HepG2 (cell line): Measurements from ENCODE around the gene MICAL3. TPM values are rescaled to one million over a fixed set of nuclear protein-coding genes. Genes with fewer than 3 reads are reported as not detected.
A peak's percentile ranks its signal among the peaks of the same experiment; 100 is the strongest.

Source experiments
- ARID5B ChIP-seq: IDR thresholded peaks from 2 replicates; pipeline ENCODE4 v1.4.0; 2020; ENCODE audit warnings: mild to moderate bottlenecking, missing genetic modification reagents
- ARNT2 ChIP-seq: sonication (generic); formaldehyde crosslinking; IDR thresholded peaks from 2 replicates; pipeline ENCODE4 v1.8.0; 2022; ENCODE audit warnings: mild to moderate bottlenecking, low read depth, missing genetic modification reagents, moderate library complexity
- FOSL2 ChIP-seq: sonication (generic); formaldehyde crosslinking; IDR thresholded peaks from 2 replicates; pipeline ENCODE4 v1.4.0; 2020; ENCODE audit warnings: missing genetic modification reagents
- IRF2 ChIP-seq: IDR thresholded peaks from 2 replicates; pipeline ENCODE4 v1.6.1; 2018; ENCODE audit warnings: missing genetic modification reagents, missing compliant biosample characterization
- NPAS2 ChIP-seq: sonication (generic); formaldehyde crosslinking; IDR thresholded peaks from 2 replicates; pipeline ENCODE4 v1.8.0; 2022; ENCODE audit warnings: mild to moderate bottlenecking, missing genetic modification reagents, borderline replicate concordance
- PRMT3 ChIP-seq: sonication (generic); formaldehyde crosslinking; IDR thresholded peaks from 2 replicates; pipeline ENCODE4 v1.8.1; 2022; ENCODE audit warnings: low read depth, mild to moderate bottlenecking, moderate library complexity, missing genetic modification reagents, borderline replicate concordance
- RARG ChIP-seq: sonication (generic); formaldehyde crosslinking; IDR thresholded peaks from 2 replicates; pipeline ENCODE4 v1.4.0; 2020; ENCODE audit warnings: low read depth, mild to moderate bottlenecking, missing genetic modification reagents
- SP1 ChIP-seq, 2 experiments: fragments of 450-650 bp in 1 of 2; sonication (generic) in 1 of 2; formaldehyde crosslinking in 1 of 2; IDR thresholded peaks; 2 replicates each; pipeline versions ENCODE4 v1.4.0 to v1.6.1; 2016 to 2020; ENCODE audit warnings: missing genetic modification reagents in 1 of 2
- TCF7 ChIP-seq: sonication (generic); IDR thresholded peaks from 2 replicates; pipeline ENCODE4 v1.6.1; 2016; ENCODE audit warnings: antibody characterized with exemption, low read depth
- TCF7L2 ChIP-seq: IDR thresholded peaks from 2 replicates; pipeline ENCODE4 v1.6.1; 2011; ENCODE audit warnings: mild to moderate bottlenecking, low read depth, low read length, moderate library complexity
- THAP11 ChIP-seq: IDR thresholded peaks from 2 replicates; pipeline ENCODE4 v1.6.1; 2016; ENCODE audit warnings: missing biosample characterization, missing genetic modification reagents
- ZBTB21 ChIP-seq: sonication (generic); formaldehyde crosslinking; IDR thresholded peaks from 2 replicates; pipeline ENCODE4 v1.4.0; 2020; ENCODE audit warnings: missing genetic modification reagents
- ZFP36 ChIP-seq: fragments of 150-350 bp; IDR thresholded peaks from 2 replicates; pipeline ENCODE4 v1.6.1; 2018; ENCODE audit warnings: borderline replicate concordance, low read length, low read depth; ENCODE audit not compliant: partially characterized antibody
- ZMYM4 ChIP-seq: sonication (generic); formaldehyde crosslinking; IDR thresholded peaks from 2 replicates; pipeline ENCODE4 v1.8.1; 2023; ENCODE audit warnings: mild to moderate bottlenecking, missing genetic modification reagents
- ZNF160 ChIP-seq: sonication (generic); formaldehyde crosslinking; IDR thresholded peaks from 2 replicates; pipeline ENCODE4 v1.8.0; 2022; ENCODE audit warnings: mild to moderate bottlenecking, inconsistent platforms, missing genetic modification reagents
- ZNF275 ChIP-seq: sonication (generic); formaldehyde crosslinking; IDR thresholded peaks from 2 replicates; pipeline ENCODE4 v1.8.0; 2022; ENCODE audit warnings: missing genetic modification reagents, mild to moderate bottlenecking, inconsistent platforms, borderline replicate concordance
- ZNF280D ChIP-seq: sonication (generic); formaldehyde crosslinking; IDR thresholded peaks from 2 replicates; pipeline ENCODE4 v1.5.1; 2020; ENCODE audit warnings: mild to moderate bottlenecking, missing genetic modification reagents
- ZNF383 ChIP-seq: sonication (generic); formaldehyde crosslinking; IDR thresholded peaks from 2 replicates; pipeline ENCODE4 v1.4.0; 2020; ENCODE audit warnings: missing genetic modification reagents, mild to moderate bottlenecking, borderline replicate concordance
- ZNF546 ChIP-seq: sonication (generic); formaldehyde crosslinking; conservative IDR thresholded peaks from 2 replicates; pipeline ENCODE4 v1.8.1; 2023; ENCODE audit warnings: mild to moderate bottlenecking, missing genetic modification reagents
- ZNF605 ChIP-seq: sonication (generic); formaldehyde crosslinking; IDR thresholded peaks from 2 replicates; pipeline ENCODE4 v1.8.0; 2022; ENCODE audit warnings: mild to moderate bottlenecking, missing genetic modification reagents
- ZNF724P ChIP-seq: sonication (generic); formaldehyde crosslinking; IDR thresholded peaks from 2 replicates; pipeline ENCODE4 v1.8.0; 2022; ENCODE audit warnings: missing genetic modification reagents, borderline replicate concordance
- ZNF737 ChIP-seq: sonication (generic); formaldehyde crosslinking; IDR thresholded peaks from 2 replicates; pipeline ENCODE4 v1.5.0; 2020; ENCODE audit warnings: missing genetic modification reagents, mild to moderate bottlenecking, borderline replicate concordance
- polyA plus RNA-seq, 8 experiments: library from polyadenylated mRNA; depleted of rRNA in 3 of 8; stranded (reverse) in 7 of 8; unstranded in 1 of 8; fragments of >200 nt; fragmentation: Illumina TruSeq in 4 of 8; extraction: Trizol in 4 of 8; gene quantifications; 2 replicates each; pipeline versions ENCODE4 v1.2.1 to v1.2.3, GENCODE V29; 2011 to 2016; ENCODE audit warnings: low read depth in 4 of 8, missing spikeins in 1 of 8, mixed read lengths in 1 of 8; ENCODE audit not compliant: insufficient read depth in 1 of 8
- total RNA-seq, 5 experiments: library from RNA; depleted of rRNA; stranded (reverse); fragments of >200 nt; fragmentation: Illumina TruSeq; extraction: Trizol; gene quantifications; 2 replicates each; pipeline ENCODE4 v1.2.3, GENCODE V29; 2016; ENCODE audit warnings: low read depth in 1 of 5

MICAL3 gene
- total and polyA plus RNA-seq, 2 of the 13 experiments (the other 11 are each of a cell fraction or from before 2014, with no cell fraction given) = 5.3 to 12.5 TPM

DNA sequence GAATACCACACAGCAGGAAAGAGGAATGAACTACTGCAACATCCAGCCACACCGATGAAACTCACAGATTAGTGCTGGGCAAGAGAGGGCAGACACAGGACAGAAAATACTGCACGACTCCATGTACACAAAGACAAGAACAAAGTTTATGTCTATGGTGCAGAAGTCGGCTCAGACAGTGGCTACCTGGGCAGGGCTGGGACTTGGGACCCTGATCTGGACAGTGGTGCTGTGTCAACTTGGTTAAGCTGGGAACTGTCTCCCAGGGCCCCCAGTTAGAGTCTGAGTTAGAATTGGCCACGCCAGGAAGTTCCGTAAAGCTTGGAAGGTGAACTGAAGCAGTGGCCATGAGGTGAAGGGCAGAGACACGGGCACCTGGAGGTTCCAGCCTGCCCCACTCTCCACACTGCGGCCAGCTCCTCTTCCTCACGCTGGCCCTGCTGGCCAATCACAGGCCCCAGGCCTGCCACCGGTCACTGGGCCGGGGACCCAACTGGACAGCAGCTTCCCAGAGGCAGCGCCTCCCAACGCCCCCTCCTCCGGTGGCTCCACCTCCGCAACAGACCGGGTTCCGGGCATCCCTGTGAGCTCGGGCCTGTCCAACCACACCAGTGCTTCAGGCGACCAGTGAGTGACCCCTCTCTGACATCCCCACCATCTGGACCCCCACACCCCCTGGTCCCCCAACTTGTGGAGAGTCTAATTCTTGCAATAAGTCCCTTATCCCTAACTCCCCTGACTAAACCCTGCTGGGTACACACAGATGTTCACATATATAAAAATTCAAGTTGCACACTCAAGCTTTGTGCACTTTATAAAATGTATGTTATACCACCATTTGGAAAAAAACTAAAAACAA lies 93.7 kb downstream of the MICAL3 start (continued):
- TF ChIP-seq ARID5B (no peak), ZNF737 (no peak), ZFP36 (no peak), PRMT3 (no peak), ZBTB21 (CRISPR knock-in tag) (no peak), FOSL2 (CRISPR knock-in tag) (no peak), ZNF383 (CRISPR knock-in tag) (no peak), ZNF724P (no peak), TCF7L2 (no peak), ZNF160 (0 out of 2 replicates have a peak, but pooled peaks have one; percentile 44), THAP11 (CRISPR knock-in tag) (no peak; the same call in 1 of the 2 replicates), RARG (CRISPR knock-in tag) (no peak), ZNF605 (CRISPR knock-in tag) (no peak), TCF7 (no peak), ZNF546 (CRISPR knock-in tag) (no peak), NPAS2 (no peak), ARNT2 (CRISPR knock-in tag) (no peak), SP1 (IDR thresholded peaks at IDR 0.05) (no peak), SP1 (CRISPR knock-in tag; IDR thresholded peaks at IDR 0.05) (no peak), ZMYM4 (peak; percentile 55), IRF2 (no peak), ZNF275 (no peak), ZNF280D (CRISPR knock-in tag) (peak; percentile 73; the same call in 1 of the 2 replicates)
